GM19043 (cell line): Measurements from ENCODE around the gene NAA40.

Experiments
- ATAC-seq: cut with Tn5 transposase; IDR thresholded peaks from one replicate; pipeline ENCODE4 v1.9.1; 2021; ENCODE audit warnings: low read depth; ENCODE audit not compliant: unreplicated experiment

The NAA40 gene

GRCh38 chr11:64006398-64006797, 67.6 kb downstream of the NAA40 start:
- no peak for ATAC-seq
